ENCODE data around the gene SORCS3. TPM values are rescaled to one million over a fixed set of nuclear protein-coding genes. Genes with fewer than 3 reads are reported as not detected.
"Not testable (repeated sequence)": the region's sequence is repeated elsewhere in the genome, so short reads cannot be mapped to it uniquely, and the experiment has no call there.

SORCS3 gene
- total RNA-seq, 1 donor from 2014 or later = not detected

DNA sequence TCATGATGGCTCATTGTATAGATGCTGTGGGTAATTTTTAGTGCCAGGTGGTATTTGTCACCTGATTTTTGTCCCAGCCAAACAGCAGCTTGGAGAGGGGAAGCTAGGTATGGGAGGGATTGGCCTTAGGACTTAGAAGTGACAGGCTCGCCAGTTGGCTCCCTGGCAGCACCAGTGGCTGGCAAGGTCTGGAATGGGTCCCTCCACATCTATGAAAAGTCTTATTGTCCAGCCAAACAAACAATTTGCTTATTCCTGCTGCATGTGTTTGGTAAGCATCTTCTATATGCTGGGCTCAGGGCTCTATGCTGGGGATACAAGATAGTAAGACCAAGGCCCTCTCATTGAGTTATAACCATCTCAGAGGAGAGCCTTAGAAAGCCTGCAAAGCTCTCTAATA, 42.5 kb downstream of the SORCS3 start:
- intact Hi-C loops (cut with micrococcal nuclease) = no loop called here
- Mint-ChIP-seq H3K27ac (no peak overlapping the region), H3K27me3 (ENCODE audit: low read depth) (peaks cover 16% of the 10 kb centered on the region), H3K36me3 (ENCODE audit: low read depth) (no peaks in the 10 kb centered on the region), H3K9me3 (no peaks in the 10 kb centered on the region), H3K4me3 (ENCODE audit: low read depth) (no peak overlapping the region), H3K4me1 (ENCODE audit: low read depth) (no peaks in the 10 kb centered on the region)
- no peak for DNase-seq (ENCODE audit: low spot score)

DNA sequence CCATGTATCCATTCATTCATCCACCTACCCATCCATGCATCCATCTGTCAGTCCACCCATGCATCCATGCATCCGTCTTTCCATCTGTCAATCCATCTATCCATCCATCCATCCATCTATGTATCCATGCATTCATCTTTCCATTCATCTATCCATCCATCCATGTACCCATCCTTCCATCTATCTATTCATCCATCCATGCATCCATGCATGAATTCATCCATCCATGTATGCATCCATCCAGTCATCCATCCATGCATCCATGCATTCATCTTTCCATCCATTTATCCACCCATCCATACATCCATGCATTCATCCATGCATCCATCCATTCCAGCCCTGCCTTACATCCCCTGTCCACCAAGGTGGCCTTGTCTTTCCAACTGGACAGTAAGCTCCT, 45.7 kb downstream of the SORCS3 start:
- Mint-ChIP-seq H3K27me3 (ENCODE audit: low read depth) (peaks cover 6% of the 10 kb centered on the region), H3K9me3 (no peaks in the 10 kb centered on the region), H3K27ac (no peak overlapping the region), H3K4me3 (ENCODE audit: low read depth) (no peak overlapping the region), H3K36me3 (ENCODE audit: low read depth) (no peaks in the 10 kb centered on the region), H3K4me1 (ENCODE audit: low read depth) (no peaks in the 10 kb centered on the region)
- intact Hi-C loops (cut with micrococcal nuclease) = no loop called here
- DNase-seq (ENCODE audit: low spot score) = no peak

DNA sequence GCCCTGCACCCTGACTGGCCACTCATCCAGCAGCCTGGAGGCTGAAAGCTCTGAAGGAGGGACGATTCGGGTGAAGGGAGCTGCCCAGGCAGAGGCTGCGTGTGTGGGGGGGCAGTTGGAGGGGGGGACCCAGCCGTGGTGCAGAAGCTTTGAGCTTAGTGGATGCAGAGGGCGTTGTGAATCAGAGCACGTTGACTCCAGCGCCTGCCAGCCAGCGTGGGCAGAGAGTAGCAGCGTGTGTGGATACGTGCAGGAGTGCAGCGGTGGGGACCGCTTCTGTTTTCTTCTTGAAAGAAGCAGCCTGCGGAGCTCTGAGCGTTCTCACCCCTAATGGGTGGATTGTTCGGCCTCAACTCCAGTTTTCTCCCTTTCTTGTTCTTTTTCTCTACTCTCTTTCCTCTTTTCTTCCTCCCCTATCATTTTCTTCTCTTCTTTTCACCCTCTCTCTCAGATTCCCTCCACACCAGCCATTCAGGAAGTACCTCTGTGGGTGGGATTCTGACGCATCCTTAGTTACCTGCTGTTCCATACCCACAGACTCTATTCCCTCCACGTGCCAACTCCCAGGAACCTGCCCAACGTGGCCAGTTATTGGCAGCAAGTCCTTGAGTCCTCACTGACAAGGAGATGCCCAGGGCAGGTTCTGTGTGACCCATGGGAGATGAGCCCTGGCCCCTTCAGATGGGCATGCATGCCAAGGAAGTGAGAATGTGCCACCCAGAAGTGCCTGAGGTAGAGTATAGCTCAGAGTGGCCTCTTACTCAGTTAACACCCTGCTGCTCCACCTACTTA, 47.4 kb downstream of the SORCS3 start:
- intact Hi-C loops (cut with micrococcal nuclease) = no loop called here
- no peaks in the 10 kb centered on the region for H3K27me3 Mint-ChIP-seq (ENCODE audit: low read depth)
- no peak overlapping the region for H3K27ac Mint-ChIP-seq
- H3K4me1 Mint-ChIP-seq (ENCODE audit: low read depth) = no peaks in the 10 kb centered on the region
- H3K9me3 Mint-ChIP-seq = no peaks in the 10 kb centered on the region
- no peak for DNase-seq (ENCODE audit: low spot score)
- H3K36me3 Mint-ChIP-seq (ENCODE audit: low read depth) = no peaks in the 10 kb centered on the region
- no peak overlapping the region for H3K4me3 Mint-ChIP-seq (ENCODE audit: low read depth)

DNA sequence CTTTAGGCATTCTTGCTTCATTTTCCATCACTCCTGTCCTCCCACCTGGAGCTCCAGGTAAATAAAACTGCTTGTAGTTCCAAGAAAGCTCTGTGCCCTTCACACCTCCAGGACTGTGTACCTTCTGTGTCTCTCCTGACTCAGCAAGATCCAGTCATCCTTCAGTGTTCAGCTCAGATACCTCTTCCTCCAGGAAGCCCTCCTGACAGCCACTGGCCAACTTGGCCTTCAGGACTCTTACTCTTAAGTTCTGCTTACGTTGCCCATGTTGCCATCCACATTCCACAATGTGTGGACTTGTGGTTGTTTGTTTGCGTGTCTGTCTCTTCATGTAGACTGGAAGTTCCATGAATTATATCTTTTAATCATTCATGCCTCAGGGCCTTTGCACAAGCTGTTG, 48.0 kb downstream of the SORCS3 start:
- Mint-ChIP-seq H3K27me3 (ENCODE audit: low read depth) (no peaks in the 10 kb centered on the region), H3K27ac (no peak overlapping the region), H3K4me1 (ENCODE audit: low read depth) (no peaks in the 10 kb centered on the region), H3K36me3 (ENCODE audit: low read depth) (no peaks in the 10 kb centered on the region), H3K9me3 (no peaks in the 10 kb centered on the region), H3K4me3 (ENCODE audit: low read depth) (no peak overlapping the region)
- DNase-seq (ENCODE audit: low spot score) = no peak
- intact Hi-C loops (cut with micrococcal nuclease) = no loop called here

DNA sequence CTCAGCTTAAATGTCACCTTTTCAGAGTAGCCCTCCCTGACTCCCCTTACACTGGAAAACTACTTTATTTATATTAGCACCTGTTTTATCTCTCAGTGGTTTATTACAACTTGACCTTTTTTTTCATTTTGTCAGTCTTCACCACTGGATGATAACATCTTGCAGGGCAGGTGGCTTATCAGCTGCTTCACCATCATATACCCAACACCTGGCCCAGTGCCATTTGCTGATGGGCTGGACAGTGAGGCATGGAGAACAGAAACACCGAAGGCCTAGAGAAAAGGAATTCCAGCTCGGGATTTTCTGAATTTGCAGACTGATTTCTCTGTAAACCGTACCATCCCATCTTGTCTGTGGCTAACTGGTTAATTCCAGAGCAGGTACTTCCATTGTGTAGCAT, 48.5 kb downstream of the SORCS3 start:
- Mint-ChIP-seq H3K4me3 (ENCODE audit: low read depth) (no peak overlapping the region), H3K4me1 (ENCODE audit: low read depth) (no peaks in the 10 kb centered on the region), H3K27me3 (ENCODE audit: low read depth) (no peaks in the 10 kb centered on the region), H3K36me3 (ENCODE audit: low read depth) (no peaks in the 10 kb centered on the region), H3K9me3 (no peaks in the 10 kb centered on the region), H3K27ac (no peak overlapping the region)
- DNase-seq (ENCODE audit: low spot score) = no peak
- intact Hi-C loops (cut with micrococcal nuclease) = no loop called here

DNA sequence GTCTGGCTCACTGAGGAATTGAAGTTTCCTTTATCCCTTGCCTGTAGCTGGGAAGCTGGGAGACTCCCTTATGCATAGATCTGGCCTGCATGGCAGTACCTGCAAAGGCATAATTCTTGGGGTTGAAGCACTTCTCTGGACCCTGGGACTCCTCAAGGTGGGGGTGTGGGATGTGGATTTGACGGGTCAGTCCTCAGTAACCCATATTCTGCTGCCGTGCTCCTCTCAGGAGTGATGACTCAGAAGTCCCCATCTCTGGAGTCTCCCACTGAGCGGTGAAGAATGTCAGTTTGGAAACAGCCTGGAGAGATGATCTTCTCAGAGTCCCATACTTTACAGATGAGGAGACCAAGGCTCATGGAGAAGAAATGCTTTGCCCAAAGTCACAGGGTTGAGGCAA, 49.0 kb downstream of the SORCS3 start:
- Mint-ChIP-seq H3K36me3 (ENCODE audit: low read depth) (no peaks in the 10 kb centered on the region), H3K4me3 (ENCODE audit: low read depth) (no peak overlapping the region), H3K27me3 (ENCODE audit: low read depth) (no peaks in the 10 kb centered on the region), H3K27ac (no peak overlapping the region), H3K4me1 (ENCODE audit: low read depth) (no peaks in the 10 kb centered on the region), H3K9me3 (no peaks in the 10 kb centered on the region)
- no peak for DNase-seq (ENCODE audit: low spot score)
- intact Hi-C loops (cut with micrococcal nuclease) = no loop called here

DNA sequence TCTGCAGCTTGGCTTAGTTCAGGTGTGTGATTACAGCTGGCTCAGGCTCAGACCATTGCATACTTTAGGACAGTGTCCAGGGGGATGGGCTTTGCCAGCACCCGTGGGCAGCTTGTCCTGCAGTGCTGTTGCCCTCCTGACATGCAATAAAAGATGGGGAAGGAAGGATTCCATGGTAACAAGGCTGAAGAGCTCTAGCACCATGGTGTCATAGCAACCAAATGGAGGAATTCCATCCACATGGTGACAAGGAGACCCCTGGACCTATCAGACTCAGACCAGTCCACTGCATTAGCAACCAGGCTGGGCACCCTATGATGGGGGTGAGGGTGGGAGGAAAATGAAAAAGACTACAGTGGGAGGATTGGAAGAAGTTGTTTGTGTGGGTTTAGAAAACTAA, 49.9 kb downstream of the SORCS3 start:
- no peaks in the 10 kb centered on the region for H3K4me1 Mint-ChIP-seq (ENCODE audit: low read depth)
- no peaks in the 10 kb centered on the region for H3K27me3 Mint-ChIP-seq (ENCODE audit: low read depth)
- no peak overlapping the region for H3K4me3 Mint-ChIP-seq (ENCODE audit: low read depth)
- no peaks in the 10 kb centered on the region for H3K36me3 Mint-ChIP-seq (ENCODE audit: low read depth)
- no peaks in the 10 kb centered on the region for H3K9me3 Mint-ChIP-seq
- H3K27ac Mint-ChIP-seq = no peak overlapping the region
- DNase-seq (ENCODE audit: low spot score) = no peak
- intact Hi-C loops (cut with micrococcal nuclease) = no loop called here

DNA sequence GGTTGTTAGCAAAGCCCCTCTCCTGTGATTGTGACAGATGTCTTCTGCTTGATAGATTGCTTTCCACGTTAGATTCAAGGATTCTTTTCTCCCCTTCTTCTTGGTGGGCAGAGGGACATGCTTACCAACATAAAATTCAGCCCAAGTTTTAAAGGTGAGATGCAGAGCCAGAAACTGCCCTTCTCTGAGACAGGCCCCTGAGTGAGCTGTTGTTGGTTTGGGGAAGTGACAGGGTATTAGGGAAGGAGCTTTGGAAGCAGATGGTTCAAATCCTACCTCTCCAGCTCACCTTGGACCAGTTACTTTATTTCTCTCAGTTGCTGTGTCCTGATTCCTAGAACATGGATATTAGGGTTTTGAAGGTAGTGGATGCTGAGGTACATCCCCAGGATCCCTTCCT, 53.0 kb downstream of the SORCS3 start:
- Mint-ChIP-seq H3K27ac (no peak overlapping the region), H3K4me1 (ENCODE audit: low read depth) (no peaks in the 10 kb centered on the region), H3K4me3 (ENCODE audit: low read depth) (no peak overlapping the region), H3K36me3 (ENCODE audit: low read depth) (no peaks in the 10 kb centered on the region), H3K9me3 (no peaks in the 10 kb centered on the region), H3K27me3 (ENCODE audit: low read depth) (no peaks in the 10 kb centered on the region)
- intact Hi-C loops (cut with micrococcal nuclease) = no loop called here
- no peak for DNase-seq (ENCODE audit: low spot score)

DNA sequence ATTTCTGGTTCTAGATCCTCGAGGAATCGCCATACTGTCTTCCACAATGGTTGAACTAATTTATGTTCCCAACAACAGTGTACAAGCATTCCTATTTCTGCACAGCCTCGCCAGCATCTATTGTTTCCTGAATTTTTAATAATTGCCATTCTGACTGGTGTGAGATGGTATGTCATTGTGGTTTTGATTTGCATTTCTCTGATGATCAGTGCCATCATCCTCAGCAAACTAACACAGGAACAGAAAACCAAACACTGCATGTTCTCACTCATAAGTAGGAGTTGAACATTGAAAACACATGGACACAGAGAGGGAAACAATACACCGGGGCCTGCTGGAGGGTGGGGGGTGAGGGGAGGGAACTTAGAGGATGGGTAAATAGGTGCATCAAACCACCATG, 62.2 kb downstream of the SORCS3 start:
- H3K36me3 Mint-ChIP-seq (ENCODE audit: low read depth); H3K27me3 Mint-ChIP-seq (ENCODE audit: low read depth); H3K9me3 Mint-ChIP-seq; DNase-seq (ENCODE audit: low spot score); H3K4me1 Mint-ChIP-seq (ENCODE audit: low read depth); intact Hi-C loops (cut with micrococcal nuclease); H3K27ac Mint-ChIP-seq; H3K4me3 Mint-ChIP-seq (ENCODE audit: low read depth): not testable (repeated sequence)

DNA sequence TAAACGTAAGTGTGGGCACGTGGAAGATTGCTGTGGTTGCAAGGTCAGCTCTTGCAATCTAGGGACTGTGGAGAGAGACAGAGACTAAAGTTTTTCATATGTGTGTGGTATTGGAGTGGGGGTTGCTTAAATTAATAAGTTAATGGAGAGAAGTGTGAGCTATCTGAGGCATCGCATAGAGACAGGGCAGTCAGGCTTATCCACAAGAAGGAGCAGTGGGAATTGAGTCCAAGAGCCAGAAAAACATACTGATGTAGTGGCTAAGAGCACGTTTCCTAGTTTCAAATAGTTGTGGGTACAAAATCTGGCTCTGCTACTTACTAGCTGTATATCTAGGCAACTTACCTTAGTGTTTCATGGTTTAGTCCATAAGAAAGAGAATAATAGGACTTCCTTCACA, 65.8 kb downstream of the SORCS3 start:
- DNase-seq (ENCODE audit: low spot score) = no peak
- Mint-ChIP-seq H3K27ac (no peak overlapping the region), H3K27me3 (ENCODE audit: low read depth) (peaks cover 1% of the 10 kb centered on the region), H3K4me1 (ENCODE audit: low read depth) (no peaks in the 10 kb centered on the region), H3K36me3 (ENCODE audit: low read depth) (no peaks in the 10 kb centered on the region), H3K9me3 (no peaks in the 10 kb centered on the region), H3K4me3 (ENCODE audit: low read depth) (no peak overlapping the region)
- intact Hi-C loops (cut with micrococcal nuclease) = no loop called here

DNA sequence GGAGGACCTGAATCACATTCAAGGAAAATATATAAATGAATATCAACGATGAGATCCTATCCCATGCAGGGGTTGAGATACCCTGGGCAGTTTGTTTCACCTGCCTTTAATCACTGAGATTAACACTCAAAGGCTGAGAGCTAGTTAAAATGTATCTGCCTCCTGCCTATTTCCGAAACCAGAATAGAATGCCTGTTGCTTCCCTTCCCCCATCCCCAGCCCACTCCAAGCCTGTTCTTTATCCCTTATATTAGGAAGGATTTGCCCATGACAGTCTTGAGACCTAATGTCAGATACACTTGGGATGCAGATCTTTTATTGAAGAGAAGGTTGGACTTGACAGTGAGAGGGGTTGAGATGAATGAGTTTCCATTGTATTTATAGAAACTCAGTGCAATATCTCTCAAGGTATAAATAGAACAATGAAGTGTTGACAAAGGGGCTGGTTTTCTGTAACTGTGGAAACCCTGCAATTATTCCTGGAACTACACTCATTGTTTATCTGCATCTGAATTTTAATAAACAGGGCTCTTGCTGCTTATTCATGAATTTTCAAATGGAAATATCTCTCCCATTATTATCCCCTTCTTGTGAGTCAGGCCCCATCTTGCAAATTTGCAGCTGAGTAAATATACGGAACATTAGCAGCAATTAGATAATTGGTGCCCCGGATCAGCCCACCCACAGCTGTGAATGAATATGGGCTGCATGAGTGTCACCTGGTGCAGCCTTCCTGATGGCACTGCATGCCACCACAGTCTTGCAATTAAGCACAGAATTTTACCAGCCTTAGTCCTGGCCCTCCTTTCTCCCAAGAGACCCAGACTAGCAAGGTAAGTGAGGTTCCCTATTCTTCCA, 66.7 kb downstream of the SORCS3 start:
- no peak overlapping the region for H3K27ac Mint-ChIP-seq
- intact Hi-C loops (cut with micrococcal nuclease) = no loop called here
- no peaks in the 10 kb centered on the region for H3K4me1 Mint-ChIP-seq (ENCODE audit: low read depth)
- H3K9me3 Mint-ChIP-seq = no peaks in the 10 kb centered on the region
- H3K4me3 Mint-ChIP-seq (ENCODE audit: low read depth) = no peak overlapping the region
- peaks cover 1% of the 10 kb centered on the region for H3K27me3 Mint-ChIP-seq (ENCODE audit: low read depth)
- DNase-seq (ENCODE audit: low spot score) = no peak
- no peaks in the 10 kb centered on the region for H3K36me3 Mint-ChIP-seq (ENCODE audit: low read depth)

DNA sequence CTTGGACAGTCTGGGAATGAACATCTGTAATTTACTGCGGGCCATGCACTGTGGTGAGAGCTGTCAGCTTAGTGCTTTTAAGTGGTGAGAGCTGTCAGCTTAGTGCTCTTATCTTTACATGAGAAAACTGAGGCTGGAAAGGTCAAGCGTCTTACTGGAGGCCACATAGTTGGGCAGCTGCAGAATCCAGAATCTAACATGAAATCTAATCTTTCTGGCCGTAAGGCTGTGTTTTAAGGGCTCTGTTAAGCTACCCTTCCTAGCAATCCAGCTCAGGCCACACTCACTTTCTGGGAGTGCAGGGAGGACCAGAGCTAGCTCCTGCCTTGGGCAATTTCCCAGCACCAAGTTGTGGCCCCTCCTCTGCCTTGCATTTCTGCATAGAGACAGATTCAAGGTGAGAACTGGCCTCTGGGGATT, 70.2 kb downstream of the SORCS3 start:
- no peaks in the 10 kb centered on the region for H3K4me1 Mint-ChIP-seq (ENCODE audit: low read depth)
- H3K27ac Mint-ChIP-seq = no peak overlapping the region

DNA sequence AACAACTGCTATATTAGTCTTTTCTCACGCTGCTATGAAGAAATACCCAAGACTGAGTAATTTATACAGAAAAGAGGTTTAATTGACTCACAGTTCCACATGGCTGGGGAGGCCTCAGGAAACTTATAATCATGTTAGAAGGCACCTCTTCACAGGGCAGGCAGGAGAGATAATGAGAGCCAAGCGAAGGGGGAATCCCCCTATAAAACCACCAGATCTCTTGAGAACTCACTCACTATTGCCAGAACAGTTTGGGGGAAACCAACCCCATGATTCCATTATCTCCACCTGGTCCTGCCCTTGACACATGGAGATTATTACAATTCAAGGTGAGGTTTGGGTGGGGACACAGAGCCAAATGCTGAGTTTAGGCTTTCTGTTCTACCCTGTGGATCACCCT, 89.5 kb downstream of the SORCS3 start:
- H3K4me3 Mint-ChIP-seq (ENCODE audit: low read depth); H3K9me3 Mint-ChIP-seq; H3K36me3 Mint-ChIP-seq (ENCODE audit: low read depth); intact Hi-C loops (cut with micrococcal nuclease); H3K4me1 Mint-ChIP-seq (ENCODE audit: low read depth); DNase-seq (ENCODE audit: low spot score); H3K27me3 Mint-ChIP-seq (ENCODE audit: low read depth); H3K27ac Mint-ChIP-seq: not testable (repeated sequence)

More for the DNA sequence above, 70.2 kb downstream of the SORCS3 start:
- Mint-ChIP-seq H3K4me3 (ENCODE audit: low read depth) (no peak overlapping the region), H3K27me3 (ENCODE audit: low read depth) (peaks cover 1% of the 10 kb centered on the region), H3K9me3 (no peaks in the 10 kb centered on the region), H3K36me3 (ENCODE audit: low read depth) (no peaks in the 10 kb centered on the region)
- no peak for DNase-seq (ENCODE audit: low spot score)
- intact Hi-C loops (cut with micrococcal nuclease) = no loop called here
